ENCODE measurements around the gene USH1G.
A peak's percentile ranks its signal among the peaks of the same experiment; 100 is the strongest.
"Not testable (repeated sequence)": the region's sequence is repeated elsewhere in the genome, so short reads cannot be mapped to it uniquely, and the experiment has no call there.

The USH1G gene

DNA sequence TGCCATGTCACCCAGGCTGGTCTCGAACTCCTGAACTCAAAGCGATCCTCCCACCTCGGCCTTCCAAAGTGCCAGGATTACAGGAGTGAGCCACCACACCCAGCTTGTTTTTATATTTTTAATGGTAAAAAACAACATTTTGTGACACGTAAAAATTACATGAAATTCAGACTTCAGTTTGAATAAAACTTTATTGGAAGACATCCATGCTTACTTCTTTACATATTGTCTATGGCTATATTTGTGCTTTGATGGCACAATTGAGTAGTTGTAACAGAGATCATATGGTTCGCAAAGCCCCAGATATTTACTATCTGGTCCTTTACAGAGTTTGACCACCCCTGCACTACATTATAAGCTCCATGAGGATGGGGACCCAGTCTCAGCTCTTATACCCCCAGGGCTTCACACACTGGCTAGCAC lies 48.4 kb downstream of the USH1G start:
- no peak for DNase-seq (ENCODE audit: low spot score)

DNA sequence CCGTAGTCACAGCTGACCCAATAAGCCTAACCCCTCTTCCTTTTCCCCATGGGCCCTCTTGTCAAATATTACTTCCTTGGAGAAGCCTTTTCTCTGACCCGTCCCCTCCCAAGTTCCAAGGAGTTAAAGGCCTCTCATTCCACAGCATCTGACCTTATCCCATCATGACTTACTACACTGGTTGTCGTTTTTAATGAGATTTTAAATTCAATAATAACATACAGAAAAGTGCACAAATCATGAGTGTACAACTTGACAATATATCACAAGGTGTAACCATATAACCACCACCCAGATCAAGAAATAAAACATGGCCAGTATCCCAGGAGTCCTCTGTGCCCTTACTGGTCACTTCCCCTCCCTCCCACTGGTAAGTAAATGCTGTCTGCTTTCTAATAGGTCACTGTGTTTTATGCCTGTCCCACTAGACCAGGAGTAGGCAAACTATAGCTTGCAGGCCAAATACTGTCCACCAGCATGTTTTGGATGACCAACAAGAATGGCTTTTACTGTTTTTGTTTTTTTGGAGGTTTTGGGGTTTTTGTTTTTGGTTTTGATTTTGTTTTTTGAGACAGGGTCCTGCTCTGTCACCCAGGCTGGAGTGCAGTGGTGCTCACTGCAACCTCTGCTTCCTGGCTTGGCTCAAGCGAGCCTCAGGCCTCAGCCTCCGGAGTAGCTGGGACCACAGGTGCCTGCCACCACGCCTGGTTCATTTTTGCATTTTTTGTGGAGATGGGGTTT lies 49.0 kb downstream of the USH1G start:
- DNase-seq (ENCODE audit: low spot score) = no peak

DNA sequence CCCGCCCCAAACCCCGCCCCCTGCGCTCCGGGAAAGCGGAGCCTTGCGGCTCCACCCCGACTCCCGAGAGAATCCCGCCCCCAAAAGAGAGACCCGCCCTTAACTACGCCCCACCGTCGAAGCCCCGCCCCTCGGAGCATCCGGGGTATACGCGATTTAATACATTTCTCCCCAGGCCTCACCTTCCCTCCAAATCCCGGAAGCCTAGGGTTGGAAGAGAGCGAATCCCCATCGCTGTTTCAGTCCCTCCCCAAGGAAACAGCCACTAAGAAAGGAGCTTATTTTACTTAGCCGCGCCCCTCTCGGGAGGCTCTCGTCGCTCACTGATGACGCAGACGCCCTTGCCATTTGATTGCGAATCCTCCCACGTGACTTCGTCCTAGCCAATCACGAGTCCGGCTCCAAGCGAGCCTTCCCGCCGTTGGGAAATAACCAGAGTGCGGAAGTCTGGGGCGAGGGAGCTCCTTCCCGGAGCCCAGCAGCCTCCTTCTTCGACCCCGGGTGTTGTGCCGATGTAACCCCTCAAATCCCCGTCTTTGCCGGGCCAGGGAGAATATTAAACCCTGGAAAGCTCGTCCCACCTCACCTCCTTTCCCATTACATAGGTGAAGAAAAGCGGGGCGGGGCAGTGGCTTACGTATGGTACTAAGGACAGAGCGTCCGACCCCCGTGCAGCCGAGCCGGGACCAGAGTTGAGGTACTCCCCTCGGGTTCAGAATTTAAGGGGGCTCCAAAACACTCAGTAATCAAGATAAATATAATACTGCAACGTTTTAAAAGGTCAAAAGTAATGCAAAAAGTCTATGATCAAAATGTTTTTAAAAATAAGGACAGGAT lies 49.8 kb downstream of the USH1G start:
- DNase-seq (ENCODE audit: low spot score) = peak; percentile 99

DNA sequence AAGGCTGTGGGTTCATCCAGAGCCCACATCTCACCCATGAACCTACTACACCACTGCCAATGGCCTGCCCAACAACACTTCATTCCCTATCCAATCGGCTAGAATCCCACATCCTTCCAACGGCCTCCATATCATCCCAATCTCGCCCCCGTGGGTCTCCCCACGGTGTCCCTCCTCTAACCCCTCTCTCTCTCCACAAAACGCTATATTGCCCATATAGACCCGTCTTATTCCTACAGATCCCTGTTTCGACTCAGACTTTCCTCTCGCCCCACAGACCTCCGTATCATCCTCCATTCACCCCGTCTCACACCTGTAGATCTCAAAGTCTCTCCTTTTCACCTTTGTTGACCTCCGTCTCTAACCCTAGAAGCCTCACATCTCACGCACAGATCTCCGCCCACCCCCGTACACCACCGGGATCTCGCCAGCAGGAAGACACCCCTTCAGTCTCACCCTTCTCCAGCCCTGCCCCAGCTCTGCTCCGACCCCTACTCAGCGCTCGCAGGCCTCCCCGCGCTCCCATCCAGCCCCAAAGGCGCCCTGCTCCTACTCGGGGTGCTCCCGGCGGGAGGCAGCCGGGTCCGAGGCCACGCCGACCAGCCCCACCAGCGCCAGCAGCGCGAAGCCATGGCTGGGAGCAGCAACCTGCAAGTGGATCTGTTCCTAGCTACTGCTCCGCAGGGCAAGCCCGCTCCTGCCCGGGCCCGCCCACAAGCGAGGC lies 50.6 kb downstream of the USH1G start, which contains the start of gene FDXR:
TSS of gene FDXR (minus strand) at position 682 of the 724 bp plus-strand sequence. CDS start at position 632, 50 bp downstream.
- no peak for DNase-seq (ENCODE audit: low spot score)

DNA sequence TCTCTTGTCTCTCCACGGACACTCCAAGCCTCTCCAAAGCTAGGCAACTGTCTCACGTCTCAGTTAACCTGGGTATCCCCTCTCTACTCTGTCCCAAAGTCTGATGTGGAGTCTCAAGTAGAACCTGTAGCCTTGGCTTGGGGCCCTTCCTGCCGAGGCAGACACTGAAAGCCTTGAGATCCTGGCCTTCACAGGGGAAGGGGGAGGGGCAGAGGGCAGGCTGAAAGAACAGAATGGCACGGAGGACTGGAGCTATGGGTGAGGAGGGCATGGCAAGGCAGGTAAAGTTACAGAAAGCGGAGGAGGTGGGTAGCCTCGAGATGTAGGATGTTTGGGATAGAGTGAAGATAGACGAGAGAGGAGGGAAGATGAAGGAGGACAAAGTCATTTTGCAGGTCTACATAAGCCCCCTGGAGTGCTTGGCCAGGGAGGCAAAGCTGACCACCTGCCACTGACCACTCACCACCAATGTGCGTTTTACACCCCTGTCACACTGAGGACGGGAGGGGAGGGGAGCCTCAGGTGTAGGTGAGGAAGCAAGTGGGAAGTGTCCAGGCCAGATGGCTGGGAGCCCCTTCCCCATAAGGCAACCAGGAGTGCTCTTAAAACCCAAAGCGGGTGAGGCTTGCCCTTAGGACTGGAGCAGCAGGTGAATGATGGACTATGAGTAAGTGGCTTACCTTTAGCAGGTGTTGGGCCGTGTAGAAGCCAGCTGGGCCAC lies 51.5 kb downstream of the USH1G start:
- no peak for DNase-seq (ENCODE audit: low spot score)

DNA sequence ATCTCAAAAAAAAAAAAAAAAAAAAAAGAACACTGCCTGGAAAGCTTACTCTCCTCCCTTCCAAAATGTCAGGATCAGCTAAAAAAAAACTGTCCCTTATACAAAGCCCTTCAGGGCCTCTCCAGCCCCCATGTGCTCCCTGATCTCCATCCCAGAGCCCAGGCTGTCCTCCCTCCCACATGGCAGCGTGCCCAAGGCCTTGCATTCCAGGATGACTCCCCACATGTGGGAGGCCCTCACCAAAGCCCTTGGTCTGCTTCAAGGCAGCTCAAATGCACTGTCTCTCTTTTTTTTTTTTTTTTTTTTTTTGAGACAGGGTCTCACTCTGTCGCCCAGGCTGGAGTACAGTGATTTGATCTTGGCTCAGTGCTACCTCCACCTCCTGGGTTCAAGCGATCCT lies 52.5 kb downstream of the USH1G start:
- DNase-seq (ENCODE audit: low spot score) = no peak

DNA sequence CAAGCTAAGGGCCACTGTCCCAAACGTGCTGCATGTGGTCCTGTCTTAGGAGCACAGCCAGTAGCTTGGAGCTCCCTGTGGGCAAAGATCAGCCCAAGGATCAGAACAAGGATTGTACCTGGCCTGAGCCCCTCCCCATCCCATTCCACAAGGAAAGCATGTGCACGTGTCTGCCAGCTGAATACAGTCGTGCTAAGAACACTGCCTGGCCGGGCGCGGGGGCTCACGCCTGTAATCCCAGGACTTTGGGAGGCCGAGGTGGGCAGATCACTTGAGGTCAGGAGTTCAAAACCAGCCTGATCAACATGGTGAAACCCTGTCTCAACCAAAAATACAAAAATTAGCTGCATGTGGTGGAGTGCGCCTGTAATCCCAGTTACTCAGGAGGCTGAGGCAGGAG lies 53.0 kb downstream of the USH1G start:
- not testable (repeated sequence) for DNase-seq (ENCODE audit: low spot score)

DNA sequence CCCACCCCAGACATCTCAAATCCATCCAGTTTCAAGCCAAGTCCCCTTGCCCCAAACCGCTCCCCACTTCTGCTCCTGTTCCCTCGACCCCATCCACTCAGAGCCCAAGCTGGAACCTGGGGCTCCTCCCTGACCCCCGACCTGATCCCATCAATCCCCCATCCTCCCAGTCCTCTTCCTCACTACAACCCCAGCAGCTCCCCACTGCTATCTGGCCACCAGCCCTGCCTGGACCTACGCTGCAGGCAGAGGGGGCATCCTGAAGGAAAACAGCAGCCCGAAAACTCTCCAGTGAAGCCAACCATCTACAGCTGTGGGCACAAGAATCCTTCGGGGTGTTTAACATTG lies 54.2 kb downstream of the USH1G start:
- no peak for DNase-seq (ENCODE audit: low spot score)

DNA sequence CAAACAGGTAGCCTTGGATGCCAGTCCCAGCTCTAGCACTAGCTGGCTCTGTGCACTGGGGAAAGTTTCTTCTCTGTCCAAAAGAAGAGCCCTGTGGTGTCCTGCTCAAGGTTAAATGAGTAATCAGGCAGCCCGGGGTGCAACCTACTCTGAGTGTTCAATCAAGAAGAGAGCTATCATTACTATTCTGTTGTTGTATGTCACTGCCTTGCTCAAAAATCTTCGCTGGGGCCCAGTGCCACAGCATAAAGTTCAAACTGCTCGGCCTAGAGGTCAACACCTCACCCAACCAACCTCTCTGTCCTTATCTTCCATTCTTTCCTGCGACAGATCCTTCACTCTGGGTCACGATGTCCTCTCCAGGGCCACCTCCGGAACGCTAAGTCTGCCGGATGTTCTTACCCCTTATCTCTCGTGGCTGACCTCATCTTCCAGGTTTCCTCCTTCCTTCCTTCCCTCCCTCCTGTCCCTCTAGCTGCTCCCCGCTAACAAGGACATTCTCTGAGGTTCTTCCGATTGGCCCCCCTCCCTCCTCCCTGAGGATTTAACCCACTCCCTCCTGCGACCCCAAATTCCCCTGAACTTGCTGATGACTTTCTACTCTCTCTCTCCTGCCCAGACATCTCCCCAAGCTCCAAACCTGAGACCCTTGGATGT lies 54.7 kb downstream of the USH1G start:
- no peak for DNase-seq (ENCODE audit: low spot score)

DNA sequence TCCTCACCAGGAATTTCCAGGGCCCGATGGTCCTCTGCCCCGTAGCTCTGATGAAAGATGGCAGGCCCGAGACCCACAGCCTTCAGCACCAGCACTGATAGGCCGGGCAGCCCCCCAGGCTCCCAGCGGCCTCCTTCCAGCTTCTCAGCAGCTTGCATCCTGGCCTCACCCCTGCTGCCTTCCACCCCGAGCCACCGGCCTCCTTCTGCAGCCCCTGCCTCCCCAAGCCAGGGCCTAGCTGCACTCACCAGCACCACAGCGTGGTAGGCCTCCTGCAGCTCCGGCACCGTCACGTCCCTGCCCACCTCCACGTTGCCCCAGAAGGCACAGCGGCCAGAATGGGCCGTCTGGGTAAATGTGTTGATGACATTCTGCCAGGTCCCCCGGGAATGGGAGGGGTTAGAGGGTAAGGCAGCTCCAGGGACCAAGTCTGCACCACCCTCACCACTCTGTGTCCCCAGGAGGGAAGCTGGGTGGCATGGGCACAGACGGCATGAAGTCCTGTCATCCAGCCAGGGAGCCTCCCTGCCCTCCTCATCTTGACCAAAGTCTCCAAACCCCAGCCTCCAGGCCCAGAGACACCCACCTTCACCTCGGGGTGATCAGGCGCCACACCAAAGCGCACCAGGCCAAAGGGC lies 56.7 kb downstream of the USH1G start:
- DNase-seq (ENCODE audit: low spot score) = no peak
